ENCODE results near the gene TPCN1. TPM values are rescaled to one million over a fixed set of nuclear protein-coding genes. Genes with fewer than 3 reads are reported as not detected.

TPCN1 gene
- total RNA-seq, 4 donors from 2014 or later = 29.4 to 52.0 (median 33.5) TPM

- no peak for ATAC-seq (ENCODE audit: low FRiP score)
- DNase-seq (ENCODE audit: low spot score) = no peak
- TF ChIP-seq, protein P1, sequence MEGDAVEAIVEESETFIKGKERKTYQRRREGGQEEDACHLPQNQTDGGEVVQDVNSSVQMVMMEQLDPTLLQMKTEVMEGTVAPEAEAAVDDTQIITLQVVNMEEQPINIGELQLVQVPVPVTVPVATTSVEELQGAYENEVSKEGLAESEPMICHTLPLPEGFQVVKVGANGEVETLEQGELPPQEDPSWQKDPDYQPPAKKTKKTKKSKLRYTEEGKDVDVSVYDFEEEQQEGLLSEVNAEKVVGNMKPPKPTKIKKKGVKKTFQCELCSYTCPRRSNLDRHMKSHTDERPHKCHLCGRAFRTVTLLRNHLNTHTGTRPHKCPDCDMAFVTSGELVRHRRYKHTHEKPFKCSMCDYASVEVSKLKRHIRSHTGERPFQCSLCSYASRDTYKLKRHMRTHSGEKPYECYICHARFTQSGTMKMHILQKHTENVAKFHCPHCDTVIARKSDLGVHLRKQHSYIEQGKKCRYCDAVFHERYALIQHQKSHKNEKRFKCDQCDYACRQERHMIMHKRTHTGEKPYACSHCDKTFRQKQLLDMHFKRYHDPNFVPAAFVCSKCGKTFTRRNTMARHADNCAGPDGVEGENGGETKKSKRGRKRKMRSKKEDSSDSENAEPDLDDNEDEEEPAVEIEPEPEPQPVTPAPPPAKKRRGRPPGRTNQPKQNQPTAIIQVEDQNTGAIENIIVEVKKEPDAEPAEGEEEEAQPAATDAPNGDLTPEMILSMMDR (IDR thresholded peaks at IDR 0.05) = no peak
Observed at GRCh38 chr12:113260636-113261300, 39.5 kb downstream of the TPCN1 start.

DNA sequence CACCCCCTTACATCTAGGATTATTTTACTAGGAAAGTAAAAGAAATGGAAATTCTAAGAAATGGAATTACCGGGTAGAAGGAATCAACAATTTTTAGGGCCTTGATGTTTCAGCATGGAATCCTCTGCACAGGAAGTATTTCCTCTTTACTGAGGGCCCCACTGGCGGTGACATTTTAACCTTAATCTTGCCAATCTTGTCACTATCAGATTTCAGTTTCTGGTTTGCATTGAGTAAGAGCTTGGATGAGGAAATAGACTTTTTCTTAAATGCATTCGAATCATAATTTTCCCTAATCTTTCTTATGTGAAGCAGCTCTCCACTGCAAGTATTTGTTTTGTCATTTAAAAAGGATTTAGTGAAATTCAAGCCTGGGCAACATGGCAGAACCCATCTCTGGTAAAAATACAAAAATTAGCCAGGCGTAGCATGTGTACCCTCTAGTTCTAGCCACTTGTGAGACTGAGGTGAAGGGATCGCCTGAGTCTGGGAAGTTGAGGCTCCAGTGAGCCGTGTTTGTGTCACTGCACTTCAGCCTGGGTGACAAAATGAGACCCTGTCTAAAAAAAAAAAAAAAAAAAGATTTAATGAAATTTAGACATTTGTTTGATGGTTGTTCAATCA lies 40.7 kb downstream of the TPCN1 start:
- DNase-seq (ENCODE audit: low spot score) = no peak
- no peak for ATAC-seq (ENCODE audit: low FRiP score)
- TF ChIP-seq, protein P1 (IDR thresholded peaks at IDR 0.05) = no peak

GRCh38 chr12:113262710-113263109 lies 41.4 kb downstream of the TPCN1 start:
- TF ChIP-seq, protein P1 (IDR thresholded peaks at IDR 0.05) = no peak
- DNase-seq (ENCODE audit: low spot score) (no peak), ATAC-seq (ENCODE audit: low FRiP score) (no peak)

- ATAC-seq (ENCODE audit: low FRiP score) (no peak), DNase-seq (ENCODE audit: low spot score) (no peak)
- TF ChIP-seq, protein P1 (IDR thresholded peaks at IDR 0.05) = no peak
Observed at GRCh38 chr12:113263431-113263963, 42.2 kb downstream of the TPCN1 start.

DNA sequence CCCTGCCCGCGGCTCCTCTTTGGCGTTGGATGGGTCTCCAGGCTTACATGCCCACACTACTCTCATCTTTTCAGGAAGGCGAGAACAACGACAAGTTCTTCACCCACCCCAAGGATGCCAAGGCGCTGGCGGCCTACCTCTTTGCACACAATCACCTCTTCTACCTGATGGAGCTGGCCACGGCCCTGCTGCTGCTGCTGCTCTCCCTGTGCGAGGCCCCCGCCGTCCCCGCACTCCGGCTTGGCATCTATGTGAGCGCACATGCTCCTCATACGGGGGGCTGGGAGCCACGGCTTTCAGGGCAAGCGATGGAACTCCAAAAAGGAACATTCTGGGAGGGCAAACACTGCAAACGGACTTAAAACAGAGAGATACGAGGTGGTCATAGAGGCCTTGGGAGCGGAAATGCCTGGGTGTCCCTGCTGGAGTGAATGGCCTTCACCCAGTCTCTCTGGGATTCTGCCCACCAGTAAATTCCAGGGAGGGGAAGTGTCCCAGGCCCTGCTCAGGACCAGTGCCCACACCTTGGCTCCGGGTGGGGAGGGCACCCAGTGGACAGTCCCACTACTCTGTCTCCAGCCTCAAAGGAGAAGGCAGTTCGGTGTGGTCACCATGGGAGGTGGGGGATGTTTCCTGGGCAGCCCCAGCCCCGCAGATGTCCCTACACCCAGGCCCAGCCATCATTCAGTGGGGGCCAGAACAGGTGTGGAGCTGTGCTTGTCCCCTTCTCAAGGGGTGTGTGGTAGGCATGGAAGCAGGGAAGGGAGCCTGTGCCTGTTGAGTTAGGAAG lies 45.0 kb downstream of the TPCN1 start:
- no peak for ATAC-seq (ENCODE audit: low FRiP score)
- no peak for DNase-seq (ENCODE audit: low spot score)
- TF ChIP-seq, protein P1 (IDR thresholded peaks at IDR 0.05) = no peak

DNA sequence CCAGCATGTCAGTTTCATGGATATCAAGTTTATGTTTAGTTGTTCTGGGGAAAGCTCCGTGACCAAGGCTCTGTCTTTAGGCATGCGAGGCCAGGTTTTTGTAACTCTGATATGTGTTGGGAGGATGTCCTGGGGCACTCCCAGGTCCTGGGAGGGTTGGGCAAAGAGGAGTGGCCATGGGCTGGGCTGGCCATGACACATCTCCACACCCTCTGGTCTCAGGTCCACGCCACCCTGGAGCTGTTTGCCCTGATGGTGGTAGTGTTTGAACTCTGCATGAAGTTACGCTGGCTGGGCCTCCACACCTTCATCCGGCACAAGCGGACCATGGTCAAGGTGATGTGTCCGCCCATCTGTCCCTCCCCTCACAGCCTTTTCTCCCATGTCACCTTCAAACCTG lies 46.4 kb downstream of the TPCN1 start:
- ATAC-seq (ENCODE audit: low FRiP score) (no peak), DNase-seq (ENCODE audit: low spot score) (no peak)
- TF ChIP-seq, protein P1 (IDR thresholded peaks at IDR 0.05) = no peak

All from omental fat pad (tissue), 4 donors.